ENCODE data around the gene FPR2.

DNA sequence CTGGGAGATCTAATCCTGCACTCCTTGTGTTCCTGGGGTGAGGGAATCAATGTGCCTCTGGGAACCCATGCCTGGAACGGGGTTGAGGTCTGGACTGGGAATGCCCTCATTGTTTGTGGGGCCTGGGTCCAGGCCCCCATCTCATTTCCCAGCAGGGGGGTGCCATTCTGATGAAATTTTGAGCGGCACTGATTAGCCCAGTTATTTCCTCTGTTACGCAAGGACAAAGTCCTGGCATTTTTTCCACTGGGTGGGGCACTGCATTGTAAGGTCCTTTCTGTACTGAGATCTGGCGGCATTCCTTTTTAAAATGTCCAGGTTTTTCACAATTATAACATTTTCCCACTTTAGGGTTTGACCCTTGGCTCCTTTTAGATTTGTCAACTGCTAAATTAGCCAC is 48.8 kb downstream of the FPR2 start:
- TF ChIP-seq, protein P1, sequence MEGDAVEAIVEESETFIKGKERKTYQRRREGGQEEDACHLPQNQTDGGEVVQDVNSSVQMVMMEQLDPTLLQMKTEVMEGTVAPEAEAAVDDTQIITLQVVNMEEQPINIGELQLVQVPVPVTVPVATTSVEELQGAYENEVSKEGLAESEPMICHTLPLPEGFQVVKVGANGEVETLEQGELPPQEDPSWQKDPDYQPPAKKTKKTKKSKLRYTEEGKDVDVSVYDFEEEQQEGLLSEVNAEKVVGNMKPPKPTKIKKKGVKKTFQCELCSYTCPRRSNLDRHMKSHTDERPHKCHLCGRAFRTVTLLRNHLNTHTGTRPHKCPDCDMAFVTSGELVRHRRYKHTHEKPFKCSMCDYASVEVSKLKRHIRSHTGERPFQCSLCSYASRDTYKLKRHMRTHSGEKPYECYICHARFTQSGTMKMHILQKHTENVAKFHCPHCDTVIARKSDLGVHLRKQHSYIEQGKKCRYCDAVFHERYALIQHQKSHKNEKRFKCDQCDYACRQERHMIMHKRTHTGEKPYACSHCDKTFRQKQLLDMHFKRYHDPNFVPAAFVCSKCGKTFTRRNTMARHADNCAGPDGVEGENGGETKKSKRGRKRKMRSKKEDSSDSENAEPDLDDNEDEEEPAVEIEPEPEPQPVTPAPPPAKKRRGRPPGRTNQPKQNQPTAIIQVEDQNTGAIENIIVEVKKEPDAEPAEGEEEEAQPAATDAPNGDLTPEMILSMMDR (IDR thresholded peaks at IDR 0.05): no peak
- TF ChIP-seq POLR2A (IDR thresholded peaks at IDR 0.05) (no peak), EP300 (IDR thresholded peaks at IDR 0.05) (no peak)

Measured in ovary (tissue), 3 donors.